PC-9 (cell line): ENCODE results near the gene LETMD1. TPM values are rescaled to one million over a fixed set of nuclear protein-coding genes. Genes with fewer than 3 reads are reported as not detected.

Source experiments
- BruUV-seq: library from RNA; stranded (reverse); fragments of 400-500 nt; replicated peaks from 2 replicates; lab custom pipeline; 2021; lab: Mats Ljungman, UMichigan
- CTCF ChIA-PET: fragments of 300-600 bp; sonication (Branson Sonifier 250); formaldehyde crosslinking; loops from one replicate; lab custom pipeline; 2022; ENCODE audit warnings: antibody characterized with exemption; lab: Charles Lee
- POLR2A ChIA-PET: fragments of 300-600 bp; sonication (Branson Sonifier 250); formaldehyde crosslinking; loops from one replicate; lab custom pipeline; 2022; ENCODE audit warnings: antibody characterized with exemption; ENCODE audit not compliant: unreplicated experiment; lab: Charles Lee
- DNase-seq, 2 experiments: peaks; one replicate each; pipeline versions ENCODE4 v3.0.0 to v3.0.0-alpha.2; 2015 to 2022; ENCODE audit warnings: mixed read lengths in 1 of 2
- H2AFZ ChIP-seq: fragments of 200-600 bp; sonication (generic); 2 replicates; pipeline ENCODE4 v1.8.1; 2017; ENCODE audit warnings: antibody characterized with exemption
- H3F3A ChIP-seq: fragments of 200-600 bp; sonication (generic); 2 replicates; pipeline ENCODE4 v1.8.1; 2017; ENCODE audit warnings: antibody characterized with exemption, mild to moderate bottlenecking, low read depth; ENCODE audit not compliant: insufficient read depth
- H3K27ac ChIP-seq: fragments of 200-600 bp; sonication (generic); 2 replicates; pipeline ENCODE4 v1.6.1; 2016; ENCODE audit warnings: mixed run types
- H3K27me3 ChIP-seq: fragments of 200-600 bp; sonication (generic); 2 replicates; pipeline ENCODE4 v1.6.1; 2016; ENCODE audit warnings: low read depth, mixed run types; ENCODE audit not compliant: insufficient read depth
- H3K36me3 ChIP-seq: fragments of 200-600 bp; sonication (generic); 2 replicates; pipeline ENCODE4 v1.6.1; 2016; ENCODE audit warnings: low read depth, mixed run types
- H3K4me1 ChIP-seq: fragments of 200-600 bp; sonication (generic); replicated peaks from 2 replicates; pipeline ENCODE4 v1.6.1; 2016; ENCODE audit warnings: mixed run types; ENCODE audit not compliant: insufficient read depth
- H3K4me2 ChIP-seq: fragments of 200-600 bp; sonication (generic); 2 replicates; pipeline ENCODE4 v1.6.1; 2017; ENCODE audit warnings: mixed run types
- H3K4me3 ChIP-seq: fragments of 200-600 bp; sonication (generic); 2 replicates; pipeline ENCODE4 v1.6.1; 2016; ENCODE audit warnings: mixed run types
- H3K79me2 ChIP-seq: fragments of 200-600 bp; sonication (generic); 2 replicates; pipeline ENCODE4 v1.6.1; 2017; ENCODE audit warnings: low read depth, mixed run types
- H3K9me2 ChIP-seq: fragments of 200-600 bp; sonication (generic); 2 replicates; pipeline ENCODE4 v1.8.1; 2017; ENCODE audit warnings: mild to moderate bottlenecking; ENCODE audit not compliant: insufficient read depth
- H3K9me3 ChIP-seq: fragments of 200-600 bp; sonication (generic); 2 replicates; pipeline ENCODE4 v1.8.1; 2016; ENCODE audit warnings: low read depth; ENCODE audit not compliant: insufficient read depth
- H4K20me1 ChIP-seq: fragments of 200-600 bp; sonication (generic); 2 replicates; pipeline ENCODE4 v1.8.1; 2017; ENCODE audit not compliant: insufficient read depth
- CTCF ChIP-seq: fragments of 200-600 bp; sonication (generic); conservative IDR thresholded peaks from 2 replicates; pipeline ENCODE4 v1.6.1; 2017; ENCODE audit warnings: mixed run types, antibody characterized with exemption, mild to moderate bottlenecking, moderate library complexity
- EZH2 ChIP-seq: fragments of 200-600 bp; sonication (generic); IDR thresholded peaks from 2 replicates; pipeline ENCODE4 v1.8.0; 2017; ENCODE audit warnings: antibody characterized with exemption, low read depth
- intact Hi-C: fragments of 100-400 bp; cut with micrococcal nuclease; formaldehyde crosslinking; loops from one replicate; pipeline ENCODE4 v1.10.0; 2022; ENCODE audit not compliant: unreplicated experiment
- total RNA-seq: library from RNA; stranded (reverse); gene quantifications from 2 replicates; pipeline ENCODE4 v1.2.3, GENCODE V29; 2021

LETMD1 gene
- total RNA-seq, 1 experiment from 2014 or later = 81.9 TPM

GRCh38 chr12:51017452-51017851 lies 30.7 kb upstream of the LETMD1 start:
- BruUV-seq = no TSS peak

GRCh38 chr12:51018956-51019355 lies 29.2 kb upstream of the LETMD1 start:
- ChIA-PET CTCF (no interaction called here), POLR2A (no interaction called here)
- H3K79me2 ChIP-seq = peaks cover 94% of the 10 kb centered on the region
- no peaks in the 10 kb centered on the region for H3K36me3 ChIP-seq
- H3F3A ChIP-seq = peaks cover 8% of the 10 kb centered on the region
- H4K20me1 ChIP-seq = 0 out of 2 replicates have a peak, but pooled peaks cover 8% of the 10 kb centered on the region
- no peaks in the 10 kb centered on the region for H3K9me2 ChIP-seq
- no peak for DNase-seq
- peaks cover 14% of the 10 kb centered on the region for H3K4me1 ChIP-seq
- no peaks in the 10 kb centered on the region for H3K9me3 ChIP-seq
- TF ChIP-seq EZH2 (no peak), CTCF (no peak)
- no peak overlapping the region for H3K4me3 ChIP-seq
- no peak overlapping the region for H3K27ac ChIP-seq
- H2AFZ ChIP-seq = no peak overlapping the region
- intact Hi-C loops = no loop called here
- H3K4me2 ChIP-seq = no peak overlapping the region
- H3K27me3 ChIP-seq = no peaks in the 10 kb centered on the region
- BruUV-seq = no TSS peak

More at GRCh38 chr12:51017452-51017851, 30.7 kb upstream of the LETMD1 start:
- no peak overlapping the region for H2AFZ ChIP-seq
- H3K27me3 ChIP-seq = no peaks in the 10 kb centered on the region
- ChIA-PET POLR2A (no interaction called here), CTCF (no interaction called here)
- no peak overlapping the region for H3K4me2 ChIP-seq
- peaks cover 92% of the 10 kb centered on the region for H3K79me2 ChIP-seq
- H3F3A ChIP-seq = no peaks in the 10 kb centered on the region; the same call in 1 of the 2 replicates
- no peaks in the 10 kb centered on the region for H3K9me3 ChIP-seq
- TF ChIP-seq CTCF = no peak
- no peak for TF ChIP-seq EZH2
- no peaks in the 10 kb centered on the region for H3K9me2 ChIP-seq
- no peak overlapping the region for H3K27ac ChIP-seq
- no peaks in the 10 kb centered on the region for H3K36me3 ChIP-seq
- H3K4me3 ChIP-seq = no peak overlapping the region
- intact Hi-C loops = no loop called here
- 0 out of 2 replicates have a peak, but pooled peaks cover 8% of the 10 kb centered on the region for H4K20me1 ChIP-seq
- DNase-seq = no peak
- no peaks in the 10 kb centered on the region; the same call in 1 of the 2 replicates for H3K4me1 ChIP-seq

GRCh38 chr12:51019927-51020326 lies 28.2 kb upstream of the LETMD1 start:
- no peaks in the 10 kb centered on the region for H3K9me3 ChIP-seq
- CTCF ChIA-PET = no interaction called here
- H3K4me2 ChIP-seq = no peak overlapping the region
- H2AFZ ChIP-seq = no peak overlapping the region
- no peak overlapping the region for H3K27ac ChIP-seq
- no peaks in the 10 kb centered on the region for H3K9me2 ChIP-seq
- POLR2A ChIA-PET = interaction anchor here (0.6 kb wide), 1 partner anchor 14 kb away, joined by 4 read pairs; no protein-coding TSS in a partner anchor
- DNase-seq = no peak
- BruUV-seq = no TSS peak
- H3K36me3 ChIP-seq = no peaks in the 10 kb centered on the region
- H3K79me2 ChIP-seq = peaks cover 88% of the 10 kb centered on the region
- no peak overlapping the region for H3K4me3 ChIP-seq
- peaks cover 17% of the 10 kb centered on the region for H3K4me1 ChIP-seq
- 0 out of 2 replicates have a peak, but pooled peaks cover 8% of the 10 kb centered on the region for H4K20me1 ChIP-seq
- peaks cover 15% of the 10 kb centered on the region for H3F3A ChIP-seq
- no peaks in the 10 kb centered on the region for H3K27me3 ChIP-seq
- intact Hi-C loops = loop anchor here (10.0 kb wide), 1 partner anchor 95 kb away; a partner anchor contains a TSS
- TF ChIP-seq EZH2 (no peak), CTCF (no peak)
